ENCODE measurements around the gene PLCD1. TPM values are rescaled to one million over a fixed set of nuclear protein-coding genes. Genes with fewer than 3 reads are reported as not detected.
A peak's percentile ranks its signal among the peaks of the same experiment; 100 is the strongest.

The PLCD1 gene
- polyA plus RNA-seq, 4 donors = 20.0 to 22.7 (median 21.6) TPM

- DNase-seq (ENCODE audit: low read depth in 4 of 4, low spot score in 3 of 4) = no peak
These were observed 26.5 kb downstream of the PLCD1 start for GRCh38 chr3:38002940-38003339.

- DNase-seq (ENCODE audit: low read depth in 4 of 4, low spot score in 3 of 4) = no peak
These were observed 27.1 kb downstream of the PLCD1 start for GRCh38 chr3:38002291-38002876.

DNA sequence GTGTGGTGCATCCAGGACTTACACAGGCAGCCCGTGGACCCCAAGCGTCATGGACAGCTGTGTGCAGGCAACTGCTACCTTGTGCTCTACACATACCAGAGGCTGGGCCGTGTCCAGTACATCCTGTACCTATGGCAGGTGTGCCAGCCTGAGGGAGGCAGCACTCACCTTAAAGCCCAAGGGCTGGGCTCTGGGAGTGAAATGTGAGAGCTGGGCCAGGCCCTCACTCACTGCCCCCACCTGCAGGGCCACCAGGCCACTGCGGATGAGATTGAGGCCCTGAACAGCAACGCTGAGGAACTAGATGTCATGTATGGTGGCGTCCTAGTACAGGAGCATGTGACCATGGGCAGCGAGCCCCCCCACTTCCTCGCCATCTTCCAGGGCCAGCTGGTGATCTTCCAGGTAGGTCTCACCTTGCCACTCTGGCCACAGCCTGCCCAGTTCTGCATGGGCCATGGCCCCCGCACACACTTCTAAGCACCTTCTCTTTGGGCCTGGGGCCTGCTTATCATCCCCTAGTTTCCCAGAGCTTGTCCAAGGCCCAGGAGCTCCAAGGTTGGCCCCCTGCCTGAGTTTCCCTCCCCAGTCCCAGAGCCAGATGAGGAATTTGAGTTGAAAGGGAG is 27.9 kb downstream of the PLCD1 start:
- DNase-seq (ENCODE audit: low read depth in 4 of 4, low spot score in 3 of 4) = no peak

- DNase-seq (ENCODE audit: low read depth in 4 of 4, low spot score in 3 of 4) = no peak
These were observed 28.4 kb downstream of the PLCD1 start for GRCh38 chr3:38000965-38001455.

GRCh38 chr3:38000242-38000916 is 29.1 kb downstream of the PLCD1 start:
- no peak for DNase-seq (ENCODE audit: low read depth in 4 of 4, low spot score in 3 of 4)

DNA sequence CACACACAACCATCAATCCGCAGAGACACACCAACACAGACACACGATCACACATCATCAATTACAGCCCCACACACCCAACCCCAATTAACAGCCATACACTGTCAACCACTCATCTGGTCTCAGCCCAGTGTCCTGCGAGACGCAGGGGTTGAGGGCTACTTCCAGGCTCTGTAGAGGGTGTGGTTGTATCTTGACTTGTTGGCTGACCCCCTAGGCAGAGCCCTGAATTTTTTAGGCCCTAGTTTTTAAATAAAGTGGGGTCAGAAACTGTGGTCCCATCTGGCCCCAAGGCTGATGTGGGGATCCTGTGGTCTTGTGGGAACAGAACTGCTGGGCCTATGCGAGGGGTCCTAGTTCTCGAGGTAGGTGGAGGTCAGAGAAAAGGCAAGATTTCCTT is 29.6 kb downstream of the PLCD1 start:
- DNase-seq (ENCODE audit: low read depth in 4 of 4, low spot score in 3 of 4) = no peak

DNA sequence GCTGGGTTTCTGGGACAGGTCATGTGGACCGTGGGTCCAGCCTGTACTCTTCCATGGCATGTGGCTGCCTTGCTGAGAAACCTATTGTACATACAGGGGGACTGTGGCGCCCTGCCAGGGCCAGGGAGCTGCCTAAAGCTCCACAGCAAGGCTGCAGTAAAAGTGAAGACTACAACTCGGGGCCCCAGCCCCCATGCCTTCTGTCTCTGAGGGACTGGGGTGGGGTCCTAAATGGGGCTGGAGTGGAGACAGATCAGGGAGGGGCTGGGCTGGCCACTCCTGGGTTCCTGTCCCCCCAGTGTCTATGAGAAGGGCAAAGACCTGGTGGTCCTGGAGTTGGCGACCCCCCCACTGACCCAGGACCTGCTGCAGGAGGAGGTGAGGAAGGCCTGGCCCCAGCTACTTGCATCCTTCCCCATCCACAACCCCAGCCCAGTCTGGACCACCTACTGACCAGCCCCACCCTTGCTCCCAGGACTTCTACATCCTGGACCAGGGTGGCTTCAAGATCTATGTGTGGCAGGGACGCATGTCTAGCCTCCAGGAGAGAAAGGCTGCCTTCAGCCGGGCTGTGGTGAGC is 31.6 kb downstream of the PLCD1 start:
- DNase-seq (ENCODE audit: low read depth in 4 of 4, low spot score in 3 of 4) = no peak

DNA sequence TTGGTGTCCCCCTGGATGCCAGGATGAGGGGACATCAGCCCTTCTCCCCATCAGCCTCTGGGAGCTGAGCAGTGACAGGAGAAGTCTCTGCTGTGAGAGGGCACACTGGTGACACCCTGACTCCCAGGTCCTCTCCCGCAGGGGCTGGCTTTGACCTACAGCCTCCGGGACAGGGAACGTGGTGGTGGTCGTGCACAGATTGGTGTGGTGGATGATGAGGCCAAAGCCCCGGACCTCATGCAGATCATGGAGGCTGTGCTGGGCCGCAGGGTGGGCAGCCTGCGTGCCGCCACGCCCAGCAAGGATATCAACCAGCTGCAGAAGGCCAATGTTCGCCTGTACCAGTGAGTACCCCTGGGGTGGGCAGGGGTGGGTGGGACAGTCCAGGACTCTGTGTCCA is 32.1 kb downstream of the PLCD1 start:
- DNase-seq (ENCODE audit: low read depth in 4 of 4, low spot score in 3 of 4) = no peak

- peak; percentile 44 to 69 (median 62) for DNase-seq (ENCODE audit: low read depth in 4 of 4, low spot score in 3 of 4)
These were observed 32.6 kb downstream of the PLCD1 start for GRCh38 chr3:37996785-37997301.

DNA sequence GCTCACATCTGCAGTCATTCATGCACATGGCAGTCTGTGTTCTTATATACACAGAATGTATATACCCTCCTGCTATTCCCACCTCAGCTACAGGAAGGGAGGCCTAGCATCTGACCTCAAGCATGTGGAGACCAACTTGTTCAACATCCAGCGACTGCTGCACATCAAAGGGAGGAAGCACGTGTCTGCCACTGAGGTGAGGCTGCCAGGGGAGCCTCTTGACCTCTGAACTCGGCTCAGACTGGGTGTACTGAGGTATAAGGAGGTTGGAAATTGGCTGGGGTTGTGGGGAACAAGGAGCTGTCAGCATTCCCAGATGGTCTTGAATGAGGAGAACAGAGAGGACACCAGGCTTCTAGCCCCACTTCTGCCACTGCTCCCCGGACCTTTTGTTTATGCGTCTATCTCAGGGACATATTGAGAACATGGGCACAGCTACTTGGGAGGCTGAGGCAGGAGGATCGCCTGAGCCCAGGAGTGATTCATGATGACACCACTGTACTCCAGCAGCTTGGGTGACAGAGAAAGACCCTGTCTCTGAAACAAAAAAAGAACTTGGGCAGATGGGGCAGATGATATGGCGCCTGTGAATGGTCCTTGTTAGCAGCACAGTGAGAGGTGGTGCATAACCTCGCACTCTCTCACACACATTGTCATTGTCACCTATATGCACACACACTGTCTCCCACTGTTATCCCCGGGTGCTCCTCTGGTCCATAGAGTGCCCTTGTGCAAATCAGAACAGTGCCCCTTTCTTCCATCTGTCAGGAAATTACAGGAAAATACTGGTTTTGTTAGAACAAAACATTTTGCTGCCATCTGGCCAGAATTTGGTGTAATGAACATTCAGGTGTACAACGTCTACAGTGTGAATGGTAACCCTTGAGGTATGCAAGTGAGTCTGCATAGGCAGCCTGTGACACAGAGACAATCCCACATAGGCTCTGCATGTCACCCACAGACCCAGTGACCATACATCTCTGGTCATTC is 33.5 kb downstream of the PLCD1 start:
- no peak for DNase-seq (ENCODE audit: low read depth in 4 of 4, low spot score in 3 of 4)

DNA sequence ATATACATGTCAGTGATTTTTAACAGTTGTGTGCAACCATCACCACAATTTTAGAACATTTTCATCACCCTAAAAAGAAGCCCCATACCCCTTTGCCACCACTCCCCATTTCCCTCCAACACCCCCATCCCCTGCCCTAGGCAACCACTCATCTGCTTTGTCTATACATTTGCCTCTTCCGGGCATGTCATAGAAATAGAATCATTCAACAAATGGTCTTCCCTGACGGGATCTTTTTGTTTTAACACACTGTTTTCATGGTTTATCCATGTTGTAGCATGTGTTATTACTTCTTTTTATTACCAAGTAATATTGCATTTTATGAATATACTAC is 34.8 kb downstream of the PLCD1 start:
- DNase-seq (ENCODE audit: low read depth in 4 of 4, low spot score in 3 of 4) = no peak

DNA sequence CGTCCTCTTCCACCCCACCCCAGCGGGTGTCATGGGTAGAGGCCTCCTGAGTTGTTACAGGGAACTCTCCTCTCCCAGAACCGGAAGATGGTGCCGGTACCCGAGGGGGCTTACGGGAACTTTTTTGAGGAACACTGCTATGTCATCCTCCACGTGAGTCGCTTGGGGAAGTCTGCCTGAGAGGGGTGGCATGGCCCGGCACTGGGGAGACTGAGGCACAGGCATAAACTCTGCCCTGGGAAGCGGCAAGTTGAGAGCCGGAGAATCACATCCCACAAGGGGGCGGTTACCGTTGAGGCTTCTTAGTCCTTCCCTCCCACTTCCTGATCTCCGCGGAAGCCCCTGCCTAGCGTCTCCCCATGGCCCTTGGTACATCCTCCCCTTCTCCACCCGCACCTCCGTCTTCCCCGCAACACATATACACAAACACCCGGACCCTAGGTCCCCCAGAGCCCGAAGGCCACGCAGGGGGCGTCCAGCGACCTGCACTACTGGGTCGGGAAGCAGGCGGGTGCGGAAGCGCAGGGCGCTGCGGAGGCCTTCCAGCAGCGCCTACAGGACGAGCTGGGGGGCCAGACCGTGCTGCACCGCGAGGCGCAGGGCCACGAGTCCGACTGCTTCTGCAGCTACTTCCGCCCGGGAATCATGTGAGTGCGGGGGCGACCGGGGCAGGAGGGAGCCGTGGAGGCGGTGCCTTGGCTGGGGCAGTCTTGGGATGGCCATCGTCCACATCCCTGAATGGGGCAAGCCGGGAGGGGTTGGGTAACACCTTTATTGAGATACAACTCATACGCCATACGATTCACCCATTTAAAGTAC is 35.4 kb downstream of the PLCD1 start:
- peak; percentile 40 to 59 (median 45) for DNase-seq (ENCODE audit: low read depth in 4 of 4, low spot score in 3 of 4)

GRCh38 chr3:37993460-37993819 is 36.0 kb downstream of the PLCD1 start:
- no peak for DNase-seq (ENCODE audit: low read depth in 4 of 4, low spot score in 3 of 4)

DNA sequence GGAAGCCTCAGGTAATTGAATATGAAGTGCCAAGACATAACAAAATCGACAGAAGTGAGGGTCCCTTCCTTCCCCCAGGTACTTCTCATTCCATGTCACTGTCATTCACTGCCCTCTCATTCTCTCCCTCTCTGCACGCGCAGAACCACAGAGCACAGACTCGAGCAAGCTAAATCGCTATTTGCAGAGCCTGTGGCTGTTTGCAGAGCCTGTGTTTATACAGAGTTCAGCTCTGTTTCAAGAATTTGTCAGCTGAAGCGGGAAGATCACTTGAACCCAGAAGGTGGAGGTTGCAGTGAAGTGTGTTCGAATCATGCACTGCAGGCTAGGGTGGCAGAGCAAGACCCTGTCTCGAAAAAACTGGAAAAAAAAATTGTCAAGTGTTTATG is 36.4 kb downstream of the PLCD1 start:
- DNase-seq (ENCODE audit: low read depth in 4 of 4, low spot score in 3 of 4) = no peak

- no peak for DNase-seq (ENCODE audit: low read depth in 4 of 4, low spot score in 3 of 4)
These were observed 37.0 kb downstream of the PLCD1 start for GRCh38 chr3:37992271-37993066.

DNA sequence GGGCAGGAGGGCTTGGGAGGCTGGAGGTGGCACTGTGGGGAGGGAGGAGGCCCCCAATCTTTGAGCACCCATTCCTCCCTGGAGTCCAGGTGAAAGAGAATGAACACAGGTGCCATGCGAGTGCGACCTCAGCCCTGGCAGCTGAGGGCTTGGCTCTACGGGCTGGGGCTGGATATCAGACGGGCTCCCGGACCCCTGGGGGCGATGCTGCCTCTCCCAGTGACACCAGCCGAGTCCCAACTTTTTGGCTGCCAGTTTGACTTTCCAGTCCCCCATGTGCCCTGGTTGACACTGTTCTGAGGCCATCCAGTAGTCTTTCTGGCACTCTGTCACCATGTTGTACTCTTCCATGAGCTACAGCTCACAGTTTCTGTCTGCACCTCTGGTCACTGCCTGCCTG is 37.6 kb downstream of the PLCD1 start:
- no peak for DNase-seq (ENCODE audit: low read depth in 4 of 4, low spot score in 3 of 4)

- no peak for DNase-seq (ENCODE audit: low read depth in 4 of 4, low spot score in 3 of 4)
These were observed 38.3 kb downstream of the PLCD1 start for GRCh38 chr3:37991109-37991508.

DNA sequence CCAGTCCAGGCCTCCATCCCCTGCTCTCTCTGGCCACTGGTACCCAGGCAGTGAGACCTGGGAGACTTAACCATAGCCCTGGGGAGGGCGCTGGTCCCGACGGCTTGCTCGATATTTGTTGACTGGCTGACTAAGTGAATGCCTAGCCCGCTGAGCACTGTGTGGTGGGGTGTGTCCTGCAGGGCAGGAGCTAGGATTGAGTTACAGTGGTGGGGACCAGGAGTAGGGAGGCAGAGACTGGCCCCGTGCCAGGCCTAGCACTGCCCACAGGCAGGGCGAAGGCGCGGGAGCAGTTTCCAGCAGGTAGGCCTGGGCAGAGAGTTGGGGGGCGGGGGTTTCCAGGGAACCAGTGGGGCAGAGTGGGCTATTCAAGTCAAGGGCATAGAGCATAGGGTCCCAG is 38.9 kb downstream of the PLCD1 start, which contains the start of gene VILL:
TSS of gene VILL (plus strand) at position 260 of the 400 bp plus-strand sequence. CDS start 2,887 bp downstream, outside the sequence.
- DNase-seq (ENCODE audit: low read depth in 4 of 4, low spot score in 3 of 4) = no peak

Data from right renal pelvis (tissue), 4 donors.